Choroid plexus epithelial cell (primary cell): ENCODE measurements around the gene GALNT10.

Source experiments
- DNase-seq: peaks from one replicate; pipeline ENCODE4 v3.0.0-alpha.2; 2010; ENCODE audit warnings: low read depth
- H3K4me3 ChIP-seq: 2 replicates; pipeline ENCODE4 v1.5.1; 2011; ENCODE audit warnings: low read depth, mild to moderate bottlenecking, control low read depth, low read length, moderate library complexity
- CTCF ChIP-seq: conservative IDR thresholded peaks from 2 replicates; pipeline ENCODE4 v1.5.1; 2011; ENCODE audit warnings: low read depth, mild to moderate bottlenecking, control low read depth, inconsistent platforms, low read length, moderate library complexity

The GALNT10 gene

GRCh38 chr5:154241021-154241420, 50.5 kb downstream of the GALNT10 start:
- DNase-seq, result no peak
- no peak overlapping the region for H3K4me3 ChIP-seq
- no peak for TF ChIP-seq CTCF

- no peak for TF ChIP-seq CTCF
- no peak overlapping the region for H3K4me3 ChIP-seq
- DNase-seq, result no peak
These were observed 51.9 kb downstream of the GALNT10 start for GRCh38 chr5:154242442-154242841.

GRCh38 chr5:154242964-154243376, 52.4 kb downstream of the GALNT10 start:
- DNase-seq, result no peak
- no peak for TF ChIP-seq CTCF
- no peak overlapping the region for H3K4me3 ChIP-seq

GRCh38 chr5:154243736-154244135, 53.2 kb downstream of the GALNT10 start:
- TF ChIP-seq CTCF, result no peak
- H3K4me3 ChIP-seq, result no peak overlapping the region
- no peak for DNase-seq

GRCh38 chr5:154244476-154244875, 53.9 kb downstream of the GALNT10 start:
- no peak for DNase-seq
- no peak for TF ChIP-seq CTCF
- H3K4me3 ChIP-seq, result no peak overlapping the region

GRCh38 chr5:154248691-154249090, 58.2 kb downstream of the GALNT10 start:
- no peak for TF ChIP-seq CTCF
- no peak overlapping the region for H3K4me3 ChIP-seq
- DNase-seq, result no peak

- no peak for DNase-seq
- no peak overlapping the region for H3K4me3 ChIP-seq
- no peak for TF ChIP-seq CTCF
These were observed 59.3 kb downstream of the GALNT10 start for GRCh38 chr5:154249826-154250225.
